GM18861 (cell line): Measurements from ENCODE around the gene CTBP1.

Experiments
- ATAC-seq: cut with Tn5 transposase; IDR thresholded peaks from one replicate; pipeline ENCODE4 v1.9.1; 2021; ENCODE audit not compliant: unreplicated experiment

Gene CTBP1

DNA sequence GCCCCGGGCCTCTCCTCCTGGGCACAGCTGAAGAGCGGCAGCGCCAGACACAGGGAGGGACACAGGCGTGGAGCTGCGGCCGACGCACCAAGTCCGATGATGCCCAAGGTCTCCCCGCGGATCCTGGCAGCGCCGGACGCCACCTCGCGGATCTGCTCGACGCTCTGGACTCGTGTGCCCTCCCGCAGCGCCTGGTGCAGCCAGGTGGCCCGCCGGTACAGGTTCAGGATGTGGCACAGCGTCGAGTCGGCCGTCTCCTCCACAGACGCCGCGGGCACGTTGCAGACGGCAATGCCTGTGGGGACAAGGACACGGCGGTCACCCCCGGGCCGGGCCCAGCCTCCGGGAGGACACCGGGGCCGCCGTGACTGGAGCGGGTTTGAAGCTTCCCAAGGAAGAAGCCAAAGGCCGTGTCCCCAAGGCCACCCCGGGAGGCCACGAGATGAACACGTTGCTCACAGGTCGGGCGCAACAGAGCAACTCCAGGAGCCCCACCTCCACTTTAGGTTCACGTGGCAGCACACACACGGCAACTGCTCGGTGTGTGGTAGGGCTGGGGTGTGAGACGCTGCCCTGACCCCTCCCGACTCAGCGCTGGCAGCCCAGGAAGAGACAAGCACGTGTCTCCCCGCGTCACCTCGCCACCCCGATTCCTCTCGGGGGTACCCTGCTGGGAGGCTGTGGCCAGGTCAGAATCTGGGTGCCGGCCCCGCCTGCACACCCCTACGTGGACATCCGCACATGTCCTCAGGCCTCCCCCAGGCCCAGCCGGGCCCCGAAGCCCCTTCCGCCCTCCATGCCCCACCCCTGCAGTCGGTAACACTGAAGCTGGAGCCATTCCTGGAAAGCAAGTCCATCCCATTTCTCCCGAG is 23.4 kb downstream of the CTBP1 start:
- no peak for ATAC-seq

- no peak for ATAC-seq
Observed at GRCh38 chr4:1223841-1224809, 24.8 kb downstream of the CTBP1 start.

DNA sequence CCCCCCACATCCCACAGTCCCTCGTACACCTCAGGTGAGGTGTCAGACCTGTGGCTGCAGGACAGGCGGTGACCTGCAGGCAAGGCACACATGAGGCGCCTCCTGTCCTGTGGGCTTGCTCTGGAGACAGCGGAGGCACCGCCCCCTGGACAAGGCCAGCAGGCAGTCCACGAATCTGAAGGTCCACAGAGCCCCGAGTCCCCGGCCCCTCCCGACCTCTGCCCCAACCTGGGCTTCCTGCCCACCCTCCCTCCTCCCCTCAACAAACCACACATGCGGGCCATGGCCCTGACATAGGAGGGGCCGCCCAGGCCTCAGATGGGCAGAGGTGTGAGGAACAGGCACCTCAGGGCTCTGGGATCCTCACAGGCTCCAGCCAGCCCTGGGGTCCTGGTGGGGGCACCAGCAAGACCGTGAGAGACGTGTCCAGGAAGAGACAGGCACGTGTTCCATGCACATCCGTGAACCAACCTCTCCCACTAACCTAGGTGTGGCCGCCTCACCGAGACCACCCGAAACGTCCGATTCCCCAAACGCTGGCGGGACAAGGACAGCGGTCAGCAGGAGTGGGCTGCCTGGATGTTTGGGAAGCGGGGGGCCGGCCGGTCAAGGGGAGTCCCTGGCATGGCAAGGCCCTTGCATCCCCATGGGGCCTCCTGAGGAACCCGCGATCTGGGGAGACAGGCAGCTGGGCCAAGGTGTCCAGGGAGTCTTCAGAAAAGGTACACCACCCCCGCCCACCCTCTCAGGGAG is 25.8 kb downstream of the CTBP1 start:
- no peak for ATAC-seq

GRCh38 chr4:1222036-1222789 is 26.7 kb downstream of the CTBP1 start:
- no peak for ATAC-seq

DNA sequence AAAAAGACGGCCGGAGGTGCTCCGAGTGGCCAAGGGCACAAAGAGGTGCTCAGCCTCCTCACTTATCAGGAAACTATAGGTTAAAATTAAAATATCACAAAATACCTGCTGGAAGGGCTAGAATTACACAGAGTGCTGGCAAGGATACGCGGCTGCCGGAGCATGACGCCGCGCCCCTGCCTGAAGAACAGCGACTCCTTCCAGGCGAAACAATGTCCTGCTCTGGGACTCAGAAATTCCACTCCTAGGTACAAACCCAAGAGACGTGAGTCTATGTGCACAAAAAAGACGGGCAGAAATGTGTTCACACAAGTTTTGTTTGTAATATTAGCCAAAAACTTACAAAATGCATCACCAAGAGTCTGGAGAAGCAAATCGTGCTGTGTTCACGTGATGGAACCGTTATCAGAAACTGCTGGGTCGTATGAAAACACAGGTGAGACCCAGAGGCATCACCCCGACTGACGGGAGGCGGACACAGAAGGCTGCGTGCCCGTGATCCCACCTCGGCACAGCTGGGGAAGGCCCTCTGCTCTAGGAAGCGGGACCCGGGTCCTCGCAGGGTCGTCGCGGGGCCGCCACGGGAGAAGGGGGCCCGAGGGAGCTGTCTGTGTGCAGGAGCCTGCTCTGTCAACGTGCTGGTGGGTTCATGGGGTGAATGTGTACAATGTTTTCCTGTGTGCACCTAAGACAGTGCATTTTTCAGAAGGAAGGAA is 27.6 kb downstream of the CTBP1 start:
- no peak for ATAC-seq

GRCh38 chr4:1220566-1220965 is 28.4 kb downstream of the CTBP1 start:
- ATAC-seq = no peak

DNA sequence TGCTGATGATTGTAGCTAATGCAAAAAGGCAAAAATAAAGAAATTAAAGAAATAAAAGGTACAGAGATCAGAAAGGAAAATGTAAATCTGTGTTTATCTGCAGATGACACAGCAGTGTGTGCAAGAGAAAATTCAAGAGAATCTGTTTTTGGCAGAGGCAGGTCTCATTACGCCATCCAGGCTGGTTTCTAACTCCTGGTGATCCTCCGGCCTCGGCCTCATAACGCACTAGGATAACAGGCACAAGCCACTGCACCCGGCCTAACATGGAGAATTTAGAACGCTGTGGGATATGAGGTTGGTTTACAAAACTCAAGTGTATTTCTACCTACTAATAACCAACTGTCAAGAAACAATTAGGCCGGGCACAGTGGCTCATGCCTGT is 29.4 kb downstream of the CTBP1 start:
- no peak for ATAC-seq

DNA sequence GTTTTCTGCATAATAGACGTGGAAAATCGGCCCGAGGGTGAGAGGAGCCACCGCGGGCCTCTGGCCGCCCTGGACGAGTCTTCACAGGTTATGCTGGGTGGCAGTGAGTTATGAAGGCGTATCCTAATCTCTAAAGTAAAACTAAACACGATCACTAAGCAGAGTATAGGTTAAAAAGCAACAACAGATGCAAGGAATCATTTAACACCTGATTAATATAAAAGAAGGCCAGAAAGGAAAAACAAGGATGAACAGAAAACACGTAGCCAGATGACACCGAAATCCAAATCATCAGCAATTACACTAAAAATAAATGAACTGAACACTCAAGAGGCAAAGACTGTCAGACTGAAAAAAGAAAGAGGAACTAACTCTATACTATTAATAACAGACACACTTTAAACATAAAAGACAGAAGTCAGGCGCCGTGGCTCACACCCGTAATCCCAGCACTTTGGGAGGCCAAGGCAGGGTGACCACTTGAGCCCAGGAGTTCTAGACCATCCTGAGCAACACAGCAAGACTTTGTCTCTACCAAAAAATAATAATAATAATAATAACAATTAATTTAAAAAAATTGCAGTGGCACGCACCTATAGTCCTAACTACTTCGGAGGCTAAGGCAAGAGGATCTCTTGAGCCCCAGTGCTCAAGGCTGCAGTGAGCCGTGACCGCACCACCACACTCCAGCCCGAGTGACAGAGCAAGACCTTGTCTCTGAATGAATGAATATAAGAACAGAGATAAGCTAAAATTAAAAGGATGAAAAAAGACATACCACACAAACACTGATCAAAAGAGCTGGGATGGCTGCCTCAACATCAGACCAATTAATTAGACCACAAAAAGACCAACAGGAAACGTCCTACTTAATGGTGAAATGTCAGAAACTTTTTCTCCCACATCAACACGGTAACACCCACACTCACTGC is 30.0 kb downstream of the CTBP1 start:
- peak; percentile 66 for ATAC-seq

DNA sequence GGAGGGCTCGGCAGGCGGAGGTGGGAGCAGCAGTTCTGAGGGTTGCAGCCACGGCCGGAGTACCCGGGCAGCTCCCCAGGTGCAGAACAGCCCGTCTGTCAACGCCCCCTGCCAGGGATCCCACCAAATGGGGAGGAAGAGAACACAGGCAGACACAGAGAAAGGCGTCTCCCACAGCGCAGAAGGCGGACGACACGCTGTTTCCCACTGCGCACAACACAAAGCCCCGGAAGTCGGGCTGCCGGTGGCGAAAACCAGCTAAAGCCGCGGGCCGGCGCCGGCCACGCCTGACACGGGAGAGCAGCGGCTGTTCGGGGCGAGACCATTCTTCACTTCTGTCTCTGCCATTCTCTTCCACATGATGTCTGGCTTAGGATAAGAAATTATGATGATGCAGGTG is 31.6 kb downstream of the CTBP1 start:
- no peak for ATAC-seq

GRCh38 chr4:1216869-1217294 is 32.0 kb downstream of the CTBP1 start:
- no peak for ATAC-seq

DNA sequence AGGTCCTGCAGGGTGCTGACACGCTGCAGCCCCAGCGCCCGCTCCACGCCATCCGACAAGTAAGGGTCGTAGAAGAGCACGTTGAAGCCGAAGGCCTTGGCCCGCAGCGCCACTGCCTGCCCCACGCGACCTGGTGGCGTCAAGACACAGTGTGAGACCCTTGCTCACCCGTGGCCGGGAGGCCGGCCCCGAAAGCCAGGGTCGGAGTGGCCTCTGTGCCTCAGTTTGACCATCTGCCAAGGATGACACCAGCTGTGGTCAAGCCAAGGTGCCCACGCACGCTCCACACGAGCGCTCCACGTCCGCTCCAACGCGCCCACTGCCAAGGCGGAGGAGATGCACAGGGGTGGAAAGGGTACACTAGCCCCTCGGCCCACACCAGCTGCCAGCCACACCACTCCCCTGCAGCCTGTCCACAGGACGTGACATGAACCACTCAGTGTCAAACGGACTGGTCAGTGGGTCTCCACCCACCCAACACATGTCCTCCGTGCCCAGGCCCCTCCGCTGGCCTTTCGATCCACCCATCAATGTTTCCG is 32.8 kb downstream of the CTBP1 start:
- ATAC-seq = no peak

GRCh38 chr4:1215141-1216075 is 33.5 kb downstream of the CTBP1 start:
- ATAC-seq = no peak

DNA sequence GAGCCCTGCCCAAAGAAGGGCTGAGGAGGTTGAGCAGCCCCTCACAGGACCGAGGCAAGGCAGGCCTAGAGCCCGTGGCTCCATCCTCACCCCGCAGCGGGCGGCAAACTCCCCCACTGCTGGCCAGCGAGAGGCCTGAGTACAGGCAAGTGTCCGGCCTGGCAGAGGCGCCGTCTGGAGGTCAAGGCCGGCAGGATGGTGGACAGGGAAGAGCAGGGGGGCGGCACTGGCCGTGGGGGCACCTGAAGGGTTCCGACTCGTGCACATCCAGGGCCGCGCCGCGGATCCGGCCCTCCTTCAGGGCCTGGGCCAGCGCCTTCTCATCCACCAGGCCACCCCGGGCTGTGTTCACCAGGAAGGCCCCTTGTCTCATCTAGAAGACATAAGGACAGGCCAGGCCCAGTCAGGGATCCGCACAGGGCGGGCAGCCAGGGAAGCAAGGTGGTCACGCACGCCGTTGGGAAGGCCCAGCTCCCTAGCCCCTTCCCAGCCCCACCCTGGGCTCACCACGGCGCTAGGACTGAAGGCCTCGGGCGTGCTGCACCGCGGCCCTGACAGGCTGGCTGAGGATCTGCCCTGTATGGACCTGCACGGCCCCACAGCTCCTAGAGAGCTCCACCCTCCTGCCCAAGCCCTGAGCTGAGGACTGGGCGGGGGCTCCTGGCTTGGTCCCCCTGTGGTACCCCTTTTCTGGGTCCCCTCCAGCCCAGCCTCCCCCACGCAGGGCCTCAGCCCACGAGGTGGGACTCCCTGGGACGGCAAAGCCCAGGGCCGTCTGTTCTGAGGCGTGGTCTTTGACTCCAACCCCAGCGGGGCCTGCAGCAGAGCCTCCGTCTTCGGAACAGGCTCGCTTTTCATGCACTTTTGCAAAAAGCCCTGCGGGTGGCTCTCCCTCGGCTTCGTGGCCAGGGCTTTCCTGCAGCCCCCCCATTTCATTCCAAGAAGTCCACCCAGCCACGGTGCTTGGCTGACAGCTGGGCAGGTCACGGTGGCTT is 34.5 kb downstream of the CTBP1 start:
- no peak for ATAC-seq

- no peak for ATAC-seq
Observed at GRCh38 chr4:1213336-1213995, 35.5 kb downstream of the CTBP1 start.

DNA sequence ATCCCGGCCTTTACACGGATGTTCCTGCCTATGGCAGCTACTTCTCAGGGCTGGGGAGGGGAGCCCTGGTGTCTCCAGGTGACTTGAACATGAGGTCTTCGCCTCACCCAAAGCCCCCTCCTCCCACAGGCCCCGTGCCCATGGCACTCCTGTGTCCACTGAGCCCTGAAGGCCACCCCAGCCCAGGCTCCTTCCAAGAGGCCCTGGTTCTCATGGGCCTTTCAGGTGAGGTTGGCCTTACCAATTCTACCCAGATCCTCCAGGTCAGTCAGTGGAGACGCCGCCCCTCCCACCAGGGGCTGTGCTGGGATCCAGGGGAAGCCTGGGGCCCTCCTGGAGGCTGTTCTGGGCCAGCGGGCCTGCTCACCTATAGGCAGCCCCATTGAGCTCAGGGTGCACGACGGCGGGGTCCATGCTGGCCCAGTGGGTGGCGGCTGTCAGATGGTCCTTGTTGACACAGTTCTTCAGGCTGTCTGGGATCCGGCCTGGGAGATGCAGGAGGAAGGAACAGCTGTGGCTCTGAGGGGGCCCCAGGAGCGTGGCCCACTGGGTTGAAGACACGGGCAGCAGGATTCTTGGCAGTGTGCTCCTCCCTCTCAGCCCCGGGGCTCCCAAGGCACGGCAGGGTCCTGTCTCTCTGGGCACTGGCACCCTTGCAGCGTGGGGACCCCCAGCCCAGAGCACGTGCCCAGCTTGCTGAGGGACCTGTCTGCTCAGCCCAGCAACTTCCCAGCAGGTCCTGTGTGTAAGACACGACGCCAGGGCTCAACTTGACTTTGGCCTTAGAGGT is 36.2 kb downstream of the CTBP1 start:
- ATAC-seq = no peak
